ENCODE data around the gene MIOX. TPM values are rescaled to one million over a fixed set of nuclear protein-coding genes. Genes with fewer than 3 reads are reported as not detected.

MIOX gene
- total RNA-seq, 1 donor from 2014 or later: 0.99 TPM

- H3K4me1 Mint-ChIP-seq (ENCODE audit: low read depth): peaks cover 49% of the 10 kb centered on the region
- H3K4me3 Mint-ChIP-seq (ENCODE audit: unreplicated experiment): peak overlapping the region; percentile 49
- H3K36me3 Mint-ChIP-seq (ENCODE audit: low read depth): peaks cover 3% of the 10 kb centered on the region
- TF ChIP-seq CTCF (IDR thresholded peaks at IDR 0.05): no peak
- H3K27me3 Mint-ChIP-seq (ENCODE audit: low read depth): no peaks in the 10 kb centered on the region
- DNase-seq (ENCODE audit: low spot score): no peak
- H3K9me3 Mint-ChIP-seq (ENCODE audit: low read depth): no peaks in the 10 kb centered on the region
- H3K27ac Mint-ChIP-seq (ENCODE audit: unreplicated experiment): peak overlapping the region; percentile 27
Measured at GRCh38 chr22:50528682-50529415, 42.2 kb downstream of the MIOX start.

GRCh38 chr22:50529416-50529896, 42.8 kb downstream of the MIOX start:
- TF ChIP-seq CTCF (IDR thresholded peaks at IDR 0.05): no peak
- Mint-ChIP-seq H3K36me3 (ENCODE audit: low read depth) (peaks cover 2% of the 10 kb centered on the region), H3K27me3 (ENCODE audit: low read depth) (no peaks in the 10 kb centered on the region), H3K27ac (ENCODE audit: unreplicated experiment) (no peak overlapping the region), H3K4me1 (ENCODE audit: low read depth) (peaks cover 50% of the 10 kb centered on the region), H3K4me3 (ENCODE audit: unreplicated experiment) (peak overlapping the region; percentile 61), H3K9me3 (ENCODE audit: low read depth) (no peaks in the 10 kb centered on the region)
- peak; percentile 94 for DNase-seq (ENCODE audit: low spot score)

DNA sequence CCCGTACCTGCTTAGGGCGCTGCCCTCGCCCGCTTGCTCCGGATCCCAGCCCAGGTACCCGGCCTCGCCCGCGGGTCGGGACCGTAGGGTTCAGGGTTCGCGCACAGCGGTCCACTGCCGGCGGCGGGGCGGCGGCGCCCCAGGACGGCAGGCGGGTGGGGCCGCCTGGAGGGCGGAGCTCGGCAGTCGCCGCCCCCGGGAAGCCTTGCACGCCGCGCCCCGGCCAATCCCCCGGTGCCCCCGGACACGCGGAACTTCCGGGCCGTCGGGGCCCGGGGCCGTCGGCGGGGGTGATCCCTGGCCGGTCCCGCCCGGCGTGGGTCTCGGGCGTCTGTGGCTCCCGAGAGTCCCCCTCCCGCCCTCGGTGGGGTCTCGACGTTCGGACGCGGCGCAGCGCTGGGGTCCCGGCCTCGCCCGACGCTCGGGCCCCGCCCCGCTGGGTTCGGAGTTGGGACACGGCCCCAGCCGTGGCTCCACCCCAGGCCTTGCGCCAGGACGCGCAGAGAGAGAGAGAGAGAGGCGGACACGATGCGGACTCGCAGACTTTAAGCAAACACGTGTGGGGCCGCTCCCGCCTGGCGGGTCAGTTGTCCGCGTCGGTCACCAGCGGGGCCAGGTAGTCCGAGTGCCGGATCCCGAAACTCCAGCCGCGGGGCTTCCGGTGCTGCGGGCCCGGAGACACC, 43.4 kb downstream of the MIOX start, which contains the start of gene TYMP:
Gene TYMP, minus strand, starts transcription at position 116 of the 683 bp plus-strand sequence. CDS start 303 bp downstream, outside the sequence.
- Mint-ChIP-seq H3K4me1 (ENCODE audit: low read depth) (peaks cover 47% of the 10 kb centered on the region), H3K36me3 (ENCODE audit: low read depth) (no peaks in the 10 kb centered on the region), H3K4me3 (ENCODE audit: unreplicated experiment) (peak within 1 kb of the TSS; percentile 75), H3K27me3 (ENCODE audit: low read depth) (no peaks in the 10 kb centered on the region), H3K27ac (ENCODE audit: unreplicated experiment) (peak within 1 kb of the TSS; percentile 82), H3K9me3 (ENCODE audit: low read depth) (no peaks in the 10 kb centered on the region)
- TF ChIP-seq CTCF (IDR thresholded peaks at IDR 0.05): no peak
- no peak for DNase-seq (ENCODE audit: low spot score)

- no peaks in the 10 kb centered on the region for H3K36me3 Mint-ChIP-seq (ENCODE audit: low read depth)
- peaks cover 47% of the 10 kb centered on the region for H3K4me1 Mint-ChIP-seq (ENCODE audit: low read depth)
- no peak for DNase-seq (ENCODE audit: low spot score)
- peak overlapping the region; percentile 82 for H3K27ac Mint-ChIP-seq (ENCODE audit: unreplicated experiment)
- no peak for TF ChIP-seq CTCF (IDR thresholded peaks at IDR 0.05)
- no peaks in the 10 kb centered on the region for H3K9me3 Mint-ChIP-seq (ENCODE audit: low read depth)
- H3K4me3 Mint-ChIP-seq (ENCODE audit: unreplicated experiment): peak overlapping the region; percentile 75
- no peaks in the 10 kb centered on the region for H3K27me3 Mint-ChIP-seq (ENCODE audit: low read depth)
Measured at GRCh38 chr22:50530580-50530876, 43.9 kb downstream of the MIOX start.

DNA sequence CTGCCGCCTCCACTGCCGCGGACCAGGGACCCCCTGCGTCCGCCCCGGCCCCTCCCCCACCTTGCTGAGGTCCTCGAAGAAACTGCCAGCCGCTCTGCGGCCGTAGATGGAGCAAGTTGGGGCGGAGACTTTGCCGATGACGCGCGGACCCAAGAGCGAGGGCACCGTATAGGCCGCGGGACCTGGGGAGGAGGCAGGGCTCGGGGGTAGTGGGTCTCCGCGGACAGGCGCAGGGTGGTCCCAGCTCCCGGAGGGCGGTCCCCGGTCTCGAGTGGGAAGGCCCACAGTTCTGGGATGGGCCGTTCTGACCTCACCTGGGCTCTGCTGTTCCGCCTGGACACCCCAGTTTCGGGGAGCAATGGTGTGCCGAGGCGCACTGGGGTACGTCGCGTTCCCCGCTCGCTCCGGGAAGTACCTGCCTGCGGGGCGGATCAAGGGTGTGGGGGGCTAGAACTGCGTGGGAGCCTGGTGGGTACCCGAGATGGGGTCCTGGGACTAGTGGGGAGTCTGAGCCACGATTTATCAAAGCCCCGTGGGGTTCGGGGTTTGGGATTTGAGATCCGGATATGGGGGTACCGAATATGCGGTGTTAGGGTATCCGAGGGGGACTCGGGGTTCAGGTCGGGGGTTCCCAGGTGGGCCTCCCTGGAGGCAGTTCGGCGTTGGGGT, 44.4 kb downstream of the MIOX start:
- DNase-seq (ENCODE audit: low spot score): no peak
- TF ChIP-seq CTCF (IDR thresholded peaks at IDR 0.05): no peak
- Mint-ChIP-seq H3K9me3 (ENCODE audit: low read depth) (no peaks in the 10 kb centered on the region), H3K27ac (ENCODE audit: unreplicated experiment) (peak overlapping the region; percentile 82), H3K4me1 (ENCODE audit: low read depth) (peaks cover 47% of the 10 kb centered on the region), H3K4me3 (ENCODE audit: unreplicated experiment) (peak overlapping the region; percentile 75), H3K27me3 (ENCODE audit: low read depth) (no peaks in the 10 kb centered on the region), H3K36me3 (ENCODE audit: low read depth) (no peaks in the 10 kb centered on the region)
